ENCODE results near the gene KRTAP8-1.

DNA sequence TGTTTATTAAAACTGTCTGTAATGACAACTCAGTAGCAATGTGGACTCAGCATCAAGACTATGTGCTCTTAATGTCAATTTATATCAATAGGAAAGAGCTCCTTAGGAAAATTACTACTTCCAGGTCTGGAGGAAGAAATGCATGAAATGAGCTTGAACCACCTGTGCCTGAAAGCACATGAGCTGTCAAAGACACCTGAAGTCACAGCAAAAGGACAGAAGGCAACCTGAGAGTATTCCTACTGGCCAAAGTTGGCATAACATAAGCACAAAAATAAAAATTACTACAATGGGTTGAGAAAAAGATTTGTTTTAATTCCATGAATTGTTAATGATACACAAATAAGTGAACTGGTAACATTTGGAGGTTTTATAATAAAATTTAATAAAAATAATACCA is 29.9 kb upstream of the KRTAP8-1 start:
- TF ChIP-seq, protein P1, sequence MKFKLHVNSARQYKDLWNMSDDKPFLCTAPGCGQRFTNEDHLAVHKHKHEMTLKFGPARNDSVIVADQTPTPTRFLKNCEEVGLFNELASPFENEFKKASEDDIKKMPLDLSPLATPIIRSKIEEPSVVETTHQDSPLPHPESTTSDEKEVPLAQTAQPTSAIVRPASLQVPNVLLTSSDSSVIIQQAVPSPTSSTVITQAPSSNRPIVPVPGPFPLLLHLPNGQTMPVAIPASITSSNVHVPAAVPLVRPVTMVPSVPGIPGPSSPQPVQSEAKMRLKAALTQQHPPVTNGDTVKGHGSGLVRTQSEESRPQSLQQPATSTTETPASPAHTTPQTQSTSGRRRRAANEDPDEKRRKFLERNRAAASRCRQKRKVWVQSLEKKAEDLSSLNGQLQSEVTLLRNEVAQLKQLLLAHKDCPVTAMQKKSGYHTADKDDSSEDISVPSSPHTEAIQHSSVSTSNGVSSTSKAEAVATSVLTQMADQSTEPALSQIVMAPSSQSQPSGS (tag by site-specific recombination; IDR thresholded peaks at IDR 0.05; ENCODE audit: low read depth), result no peak
- TF ChIP-seq, protein P2, sequence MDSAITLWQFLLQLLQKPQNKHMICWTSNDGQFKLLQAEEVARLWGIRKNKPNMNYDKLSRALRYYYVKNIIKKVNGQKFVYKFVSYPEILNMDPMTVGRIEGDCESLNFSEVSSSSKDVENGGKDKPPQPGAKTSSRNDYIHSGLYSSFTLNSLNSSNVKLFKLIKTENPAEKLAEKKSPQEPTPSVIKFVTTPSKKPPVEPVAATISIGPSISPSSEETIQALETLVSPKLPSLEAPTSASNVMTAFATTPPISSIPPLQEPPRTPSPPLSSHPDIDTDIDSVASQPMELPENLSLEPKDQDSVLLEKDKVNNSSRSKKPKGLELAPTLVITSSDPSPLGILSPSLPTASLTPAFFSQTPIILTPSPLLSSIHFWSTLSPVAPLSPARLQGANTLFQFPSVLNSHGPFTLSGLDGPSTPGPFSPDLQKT (IDR thresholded peaks at IDR 0.05; ENCODE audit: borderline replicate concordance, low read depth, low read length), result no peak
- TF ChIP-seq ZNF157 (tag by site-specific recombination; IDR thresholded peaks at IDR 0.05) (no peak), RBAK (tag by site-specific recombination; IDR thresholded peaks at IDR 0.05) (no peak), ZNF610 (tag by site-specific recombination; IDR thresholded peaks at IDR 0.05; ENCODE audit: borderline replicate concordance) (no peak), ZBTB21 (tag by site-specific recombination; IDR thresholded peaks at IDR 0.05) (no peak), ZNF24 (tag by site-specific recombination; IDR thresholded peaks at IDR 0.05) (no peak), ZNF521 (tag by site-specific recombination; IDR thresholded peaks at IDR 0.05) (no peak)
- TF ChIP-seq, protein P3, sequence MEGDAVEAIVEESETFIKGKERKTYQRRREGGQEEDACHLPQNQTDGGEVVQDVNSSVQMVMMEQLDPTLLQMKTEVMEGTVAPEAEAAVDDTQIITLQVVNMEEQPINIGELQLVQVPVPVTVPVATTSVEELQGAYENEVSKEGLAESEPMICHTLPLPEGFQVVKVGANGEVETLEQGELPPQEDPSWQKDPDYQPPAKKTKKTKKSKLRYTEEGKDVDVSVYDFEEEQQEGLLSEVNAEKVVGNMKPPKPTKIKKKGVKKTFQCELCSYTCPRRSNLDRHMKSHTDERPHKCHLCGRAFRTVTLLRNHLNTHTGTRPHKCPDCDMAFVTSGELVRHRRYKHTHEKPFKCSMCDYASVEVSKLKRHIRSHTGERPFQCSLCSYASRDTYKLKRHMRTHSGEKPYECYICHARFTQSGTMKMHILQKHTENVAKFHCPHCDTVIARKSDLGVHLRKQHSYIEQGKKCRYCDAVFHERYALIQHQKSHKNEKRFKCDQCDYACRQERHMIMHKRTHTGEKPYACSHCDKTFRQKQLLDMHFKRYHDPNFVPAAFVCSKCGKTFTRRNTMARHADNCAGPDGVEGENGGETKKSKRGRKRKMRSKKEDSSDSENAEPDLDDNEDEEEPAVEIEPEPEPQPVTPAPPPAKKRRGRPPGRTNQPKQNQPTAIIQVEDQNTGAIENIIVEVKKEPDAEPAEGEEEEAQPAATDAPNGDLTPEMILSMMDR (tag by site-specific recombination; IDR thresholded peaks at IDR 0.05), result no peak
- TF ChIP-seq, protein P4, sequence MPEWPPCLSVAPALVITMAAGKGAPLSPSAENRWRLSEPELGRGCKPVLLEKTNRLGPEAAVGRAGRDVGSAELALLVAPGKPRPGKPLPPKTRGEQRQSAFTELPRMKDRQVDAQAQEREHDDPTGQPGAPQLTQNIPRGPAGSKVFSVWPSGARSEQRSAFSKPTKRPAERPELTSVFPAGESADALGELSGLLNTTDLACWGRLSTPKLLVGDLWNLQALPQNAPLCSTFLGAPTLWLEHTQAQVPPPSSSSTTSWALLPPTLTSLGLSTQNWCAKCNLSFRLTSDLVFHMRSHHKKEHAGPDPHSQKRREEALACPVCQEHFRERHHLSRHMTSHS (tag by site-specific recombination; IDR thresholded peaks at IDR 0.05), result no peak
- TF ChIP-seq, protein P5, sequence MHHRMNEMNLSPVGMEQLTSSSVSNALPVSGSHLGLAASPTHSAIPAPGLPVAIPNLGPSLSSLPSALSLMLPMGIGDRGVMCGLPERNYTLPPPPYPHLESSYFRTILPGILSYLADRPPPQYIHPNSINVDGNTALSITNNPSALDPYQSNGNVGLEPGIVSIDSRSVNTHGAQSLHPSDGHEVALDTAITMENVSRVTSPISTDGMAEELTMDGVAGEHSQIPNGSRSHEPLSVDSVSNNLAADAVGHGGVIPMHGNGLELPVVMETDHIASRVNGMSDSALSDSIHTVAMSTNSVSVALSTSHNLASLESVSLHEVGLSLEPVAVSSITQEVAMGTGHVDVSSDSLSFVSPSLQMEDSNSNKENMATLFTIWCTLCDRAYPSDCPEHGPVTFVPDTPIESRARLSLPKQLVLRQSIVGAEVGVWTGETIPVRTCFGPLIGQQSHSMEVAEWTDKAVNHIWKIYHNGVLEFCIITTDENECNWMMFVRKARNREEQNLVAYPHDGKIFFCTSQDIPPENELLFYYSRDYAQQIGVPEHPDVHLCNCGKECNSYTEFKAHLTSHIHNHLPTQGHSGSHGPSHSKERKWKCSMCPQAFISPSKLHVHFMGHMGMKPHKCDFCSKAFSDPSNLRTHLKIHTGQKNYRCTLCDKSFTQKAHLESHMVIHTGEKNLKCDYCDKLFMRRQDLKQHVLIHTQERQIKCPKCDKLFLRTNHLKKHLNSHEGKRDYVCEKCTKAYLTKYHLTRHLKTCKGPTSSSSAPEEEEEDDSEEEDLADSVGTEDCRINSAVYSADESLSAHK (tag by site-specific recombination; IDR thresholded peaks at IDR 0.05), result no peak

All from HEK293 (cell line).